Amygdala (tissue), 56 donors: Measurements from ENCODE around the gene PDSS2.

Experiments
- DNase-seq, 56 donors: peaks; one replicate each; lab custom pipeline; 2025; lab: John Stamatoyannopoulos, UW

The PDSS2 gene

GRCh38 chr6:107106165-107106564, 353.2 kb downstream of the PDSS2 start:
- DNase-seq: no peak

GRCh38 chr6:107105511-107106116, 353.8 kb downstream of the PDSS2 start:
- no peak for DNase-seq

- DNase-seq: no peak
Observed at GRCh38 chr6:107103082-107103481, 356.3 kb downstream of the PDSS2 start.
